Osteocyte (in vitro differentiated cells): Measurements from ENCODE around the gene CDH23. TPM values are rescaled to one million over a fixed set of nuclear protein-coding genes. Genes with fewer than 3 reads are reported as not detected.

Source experiments
- DNase-seq: peaks from one replicate; pipeline ENCODE4 v3.0.0; 2021; ENCODE audit warnings: mixed read lengths; ENCODE audit not compliant: unreplicated experiment; ENCODE audit errors: extremely low spot score
- H3K27ac Mint-ChIP-seq: one replicate; pipeline ENCODE4 v1.8.0; 2021; ENCODE audit warnings: mild to moderate bottlenecking, mixed read lengths; ENCODE audit not compliant: unreplicated experiment
- H3K27me3 Mint-ChIP-seq: one replicate; pipeline ENCODE4 v1.8.0; 2021; ENCODE audit warnings: mixed read lengths; ENCODE audit not compliant: unreplicated experiment
- H3K36me3 Mint-ChIP-seq: one replicate; pipeline ENCODE4 v1.8.0; 2021; ENCODE audit warnings: mixed read lengths; ENCODE audit not compliant: unreplicated experiment
- H3K4me1 Mint-ChIP-seq: one replicate; pipeline ENCODE4 v1.8.0; 2021; ENCODE audit warnings: mixed read lengths; ENCODE audit not compliant: unreplicated experiment
- H3K4me3 Mint-ChIP-seq: one replicate; pipeline ENCODE4 v1.8.0; 2021; ENCODE audit warnings: mild to moderate bottlenecking, moderate library complexity, mixed read lengths; ENCODE audit not compliant: unreplicated experiment
- H3K9me3 Mint-ChIP-seq: one replicate; pipeline ENCODE4 v1.8.0; 2021; ENCODE audit warnings: mixed read lengths; ENCODE audit not compliant: unreplicated experiment
- total RNA-seq: library from RNA; stranded (reverse); gene quantifications from 2 replicates; pipeline ENCODE4 v1.2.1, GENCODE V29; 2021
- TF ChIP-seq, protein P1 (sequence below): fragments of 200-600 bp; sonication (generic); IDR thresholded peaks from 2 replicates; pipeline ENCODE4 v1.5.0; 2021; ENCODE audit warnings: antibody characterized with exemption, mild to moderate bottlenecking, moderate library complexity

The CDH23 gene
- total RNA-seq, 1 donor from 2014 or later, result not detected

DNA sequence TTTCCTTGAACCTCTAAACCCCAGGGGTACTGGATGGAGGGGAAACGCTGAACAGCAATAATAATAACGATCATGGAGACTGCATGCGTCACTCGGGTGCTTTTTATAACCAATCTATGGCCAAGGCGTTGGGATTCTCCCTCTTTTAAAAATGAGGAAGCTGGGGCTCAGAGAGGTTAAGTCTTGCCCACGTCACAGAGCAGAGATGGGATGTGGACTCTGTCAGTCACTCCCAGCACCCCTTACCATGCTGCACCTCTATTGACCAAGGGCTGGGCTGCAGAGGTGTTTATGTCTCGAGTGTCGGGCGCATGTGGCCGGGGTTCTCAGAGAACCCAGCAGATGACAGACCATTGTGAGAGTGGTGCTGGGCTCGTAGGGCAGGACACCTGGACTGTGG lies 129.9 kb downstream of the CDH23 start:
- Mint-ChIP-seq H3K36me3 (no peaks in the 10 kb centered on the region), H3K27me3 (peaks cover 33% of the 10 kb centered on the region), H3K27ac (no peak overlapping the region), H3K4me3 (no peak overlapping the region), H3K4me1 (no peaks in the 10 kb centered on the region), H3K9me3 (no peaks in the 10 kb centered on the region)
- TF ChIP-seq, protein P1, sequence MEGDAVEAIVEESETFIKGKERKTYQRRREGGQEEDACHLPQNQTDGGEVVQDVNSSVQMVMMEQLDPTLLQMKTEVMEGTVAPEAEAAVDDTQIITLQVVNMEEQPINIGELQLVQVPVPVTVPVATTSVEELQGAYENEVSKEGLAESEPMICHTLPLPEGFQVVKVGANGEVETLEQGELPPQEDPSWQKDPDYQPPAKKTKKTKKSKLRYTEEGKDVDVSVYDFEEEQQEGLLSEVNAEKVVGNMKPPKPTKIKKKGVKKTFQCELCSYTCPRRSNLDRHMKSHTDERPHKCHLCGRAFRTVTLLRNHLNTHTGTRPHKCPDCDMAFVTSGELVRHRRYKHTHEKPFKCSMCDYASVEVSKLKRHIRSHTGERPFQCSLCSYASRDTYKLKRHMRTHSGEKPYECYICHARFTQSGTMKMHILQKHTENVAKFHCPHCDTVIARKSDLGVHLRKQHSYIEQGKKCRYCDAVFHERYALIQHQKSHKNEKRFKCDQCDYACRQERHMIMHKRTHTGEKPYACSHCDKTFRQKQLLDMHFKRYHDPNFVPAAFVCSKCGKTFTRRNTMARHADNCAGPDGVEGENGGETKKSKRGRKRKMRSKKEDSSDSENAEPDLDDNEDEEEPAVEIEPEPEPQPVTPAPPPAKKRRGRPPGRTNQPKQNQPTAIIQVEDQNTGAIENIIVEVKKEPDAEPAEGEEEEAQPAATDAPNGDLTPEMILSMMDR, result no peak
- no peak for DNase-seq

DNA sequence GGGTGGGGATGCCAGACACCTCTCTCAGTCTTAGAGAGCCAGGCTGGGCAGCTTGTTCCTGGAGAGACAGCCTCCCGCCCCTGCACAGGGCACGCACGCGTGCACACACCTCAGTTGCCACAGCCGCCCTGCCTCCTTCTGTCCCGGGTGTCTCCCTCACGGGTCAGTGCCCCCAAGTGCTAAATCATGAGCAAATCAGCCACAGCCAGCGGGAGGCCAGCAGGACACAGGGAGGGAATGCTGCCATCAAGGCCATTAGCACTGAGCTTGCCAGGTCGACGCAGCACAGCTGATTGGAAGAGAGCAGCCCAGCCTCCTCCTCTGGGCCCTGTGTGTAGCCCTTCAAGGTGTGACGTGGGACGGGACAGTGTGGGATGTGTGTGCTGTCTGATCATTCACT lies 130.4 kb downstream of the CDH23 start:
- H3K36me3 Mint-ChIP-seq, result no peaks in the 10 kb centered on the region

DNA sequence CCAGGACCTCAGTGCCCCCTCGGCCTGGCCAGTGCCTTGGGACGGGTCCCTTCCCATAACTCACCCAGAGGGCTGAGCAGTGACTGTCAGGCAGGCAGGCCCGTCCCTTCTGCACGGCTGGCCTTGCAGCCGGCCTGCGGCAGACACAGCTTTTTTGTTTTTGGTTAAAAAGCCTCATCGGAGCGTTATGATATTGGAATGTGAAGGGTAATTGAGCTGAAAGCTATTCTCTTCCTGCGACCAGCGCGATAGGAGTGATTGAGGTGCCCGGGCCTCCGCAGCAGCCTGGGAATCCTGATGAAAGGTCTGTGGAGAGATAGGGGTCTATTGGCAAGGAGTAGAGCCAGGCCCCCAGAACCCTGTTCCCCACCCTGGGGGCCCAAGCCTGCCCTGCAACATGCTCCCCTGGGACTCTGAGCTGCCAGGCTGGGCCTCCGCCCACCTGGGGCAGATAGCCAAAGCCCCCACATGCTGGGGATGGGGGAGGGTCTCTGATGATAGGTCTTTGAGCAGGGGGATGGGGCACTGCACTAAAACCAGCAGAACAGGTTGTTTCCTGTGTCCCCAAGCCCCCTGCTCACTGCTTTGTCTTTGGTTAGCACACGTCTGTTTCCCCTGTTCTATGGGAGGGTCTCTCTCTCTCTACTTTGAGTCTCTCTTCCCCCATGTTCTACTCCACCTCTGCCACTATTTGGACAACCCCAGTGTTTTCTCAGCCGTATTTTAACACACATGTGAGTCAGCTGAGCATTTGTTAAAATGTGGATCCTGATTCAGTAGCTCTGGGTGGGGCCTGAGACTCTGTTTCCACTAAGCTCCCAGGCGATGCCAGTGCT lies 131.9 kb downstream of the CDH23 start:
- Mint-ChIP-seq H3K9me3 (no peaks in the 10 kb centered on the region), H3K27me3 (peaks cover 14% of the 10 kb centered on the region), H3K36me3 (no peaks in the 10 kb centered on the region), H3K27ac (no peak overlapping the region), H3K4me1 (no peaks in the 10 kb centered on the region), H3K4me3 (no peak overlapping the region)
- TF ChIP-seq, protein P1, result no peak
- DNase-seq, result no peak

More for the DNA sequence above, 130.4 kb downstream of the CDH23 start:
- TF ChIP-seq, protein P1, result no peak
- DNase-seq, result no peak
- H3K4me1 Mint-ChIP-seq, result no peaks in the 10 kb centered on the region
- no peaks in the 10 kb centered on the region for H3K9me3 Mint-ChIP-seq
- peaks cover 29% of the 10 kb centered on the region for H3K27me3 Mint-ChIP-seq
- H3K27ac Mint-ChIP-seq, result no peak overlapping the region
- H3K4me3 Mint-ChIP-seq, result no peak overlapping the region

DNA sequence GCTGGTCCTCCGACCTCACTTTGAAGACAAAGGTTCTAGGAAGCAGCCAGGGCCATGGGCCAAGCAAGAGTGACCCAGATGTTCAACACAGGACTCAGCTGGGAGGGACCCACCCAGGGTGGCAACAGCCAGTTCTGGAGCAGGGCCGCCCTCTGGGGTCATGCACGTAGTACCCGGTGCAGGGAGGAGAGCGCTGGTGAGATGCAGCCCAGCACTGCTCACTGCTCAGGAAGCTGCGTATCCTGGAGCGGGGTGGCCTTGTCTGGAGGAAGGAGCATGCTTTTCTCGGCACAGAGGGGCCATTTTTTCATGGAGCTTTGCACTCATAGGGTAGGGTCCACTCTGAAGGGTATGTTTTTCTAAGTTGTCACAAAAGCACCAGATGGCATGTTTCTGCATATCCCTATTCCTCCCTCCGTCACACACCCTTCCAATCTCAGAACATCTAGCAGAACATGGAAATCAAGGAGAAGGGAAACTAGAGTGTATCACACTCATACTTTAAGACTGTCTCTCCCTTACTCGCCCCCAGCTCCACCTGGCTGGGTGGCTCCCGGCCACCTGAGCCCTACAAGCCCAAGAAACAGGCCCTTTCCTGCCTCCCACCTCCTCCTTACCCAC lies 132.6 kb downstream of the CDH23 start:
- Mint-ChIP-seq H3K27me3 (peaks cover 16% of the 10 kb centered on the region), H3K9me3 (no peaks in the 10 kb centered on the region), H3K4me3 (no peak overlapping the region), H3K4me1 (no peaks in the 10 kb centered on the region), H3K27ac (no peak overlapping the region), H3K36me3 (no peaks in the 10 kb centered on the region)
- TF ChIP-seq, protein P1, result no peak
- no peak for DNase-seq

DNA sequence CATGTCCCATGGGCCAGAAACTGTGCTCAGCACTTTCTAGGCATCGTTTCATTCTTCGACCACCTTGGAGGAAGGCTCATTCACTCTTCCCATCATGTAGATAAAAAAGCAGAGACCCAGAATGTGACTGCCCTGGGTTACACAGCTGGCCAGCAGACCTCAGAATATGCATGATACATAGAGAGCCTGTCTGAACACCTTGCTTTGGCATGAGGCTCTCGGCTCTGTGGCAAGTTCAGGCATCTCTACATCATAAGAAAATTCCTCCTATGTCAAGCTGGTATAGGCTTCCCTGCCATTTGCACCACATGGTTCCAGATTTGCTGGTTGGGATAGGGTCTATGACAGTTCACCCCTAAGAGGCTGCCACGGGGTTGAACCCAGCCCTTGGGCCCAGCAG lies 134.1 kb downstream of the CDH23 start:
- no peaks in the 10 kb centered on the region for H3K9me3 Mint-ChIP-seq
- H3K36me3 Mint-ChIP-seq, result no peaks in the 10 kb centered on the region
- H3K27me3 Mint-ChIP-seq, result peaks cover 12% of the 10 kb centered on the region
- H3K4me3 Mint-ChIP-seq, result no peak overlapping the region
- no peaks in the 10 kb centered on the region for H3K4me1 Mint-ChIP-seq
- no peak for DNase-seq
- TF ChIP-seq, protein P1, result no peak
- no peak overlapping the region for H3K27ac Mint-ChIP-seq
